Fibroblast of lung (primary cell): ENCODE data around the gene SEPTIN5.

Experiments
- EZH2 ChIP-seq: IDR thresholded peaks from 2 replicates; pipeline ENCODE4 v1.5.1; 2012; ENCODE audit warnings: low read length, control low read depth, mild to moderate bottlenecking; ENCODE audit errors: missing control alignments
- TF ChIP-seq, protein P1 (sequence below), 2 donors: IDR thresholded peaks in 1 of 2; conservative IDR thresholded peaks in 1 of 2; 1 replicate in 1 of 2; 2 replicates in 1 of 2; pipeline ENCODE4 v1.5.1; 2011 to 2012; ENCODE audit warnings: low read length in 2 of 2, control low read depth in 1 of 2, inconsistent platforms in 1 of 2, low read depth in 1 of 2, mild to moderate bottlenecking in 1 of 2

DNA sequence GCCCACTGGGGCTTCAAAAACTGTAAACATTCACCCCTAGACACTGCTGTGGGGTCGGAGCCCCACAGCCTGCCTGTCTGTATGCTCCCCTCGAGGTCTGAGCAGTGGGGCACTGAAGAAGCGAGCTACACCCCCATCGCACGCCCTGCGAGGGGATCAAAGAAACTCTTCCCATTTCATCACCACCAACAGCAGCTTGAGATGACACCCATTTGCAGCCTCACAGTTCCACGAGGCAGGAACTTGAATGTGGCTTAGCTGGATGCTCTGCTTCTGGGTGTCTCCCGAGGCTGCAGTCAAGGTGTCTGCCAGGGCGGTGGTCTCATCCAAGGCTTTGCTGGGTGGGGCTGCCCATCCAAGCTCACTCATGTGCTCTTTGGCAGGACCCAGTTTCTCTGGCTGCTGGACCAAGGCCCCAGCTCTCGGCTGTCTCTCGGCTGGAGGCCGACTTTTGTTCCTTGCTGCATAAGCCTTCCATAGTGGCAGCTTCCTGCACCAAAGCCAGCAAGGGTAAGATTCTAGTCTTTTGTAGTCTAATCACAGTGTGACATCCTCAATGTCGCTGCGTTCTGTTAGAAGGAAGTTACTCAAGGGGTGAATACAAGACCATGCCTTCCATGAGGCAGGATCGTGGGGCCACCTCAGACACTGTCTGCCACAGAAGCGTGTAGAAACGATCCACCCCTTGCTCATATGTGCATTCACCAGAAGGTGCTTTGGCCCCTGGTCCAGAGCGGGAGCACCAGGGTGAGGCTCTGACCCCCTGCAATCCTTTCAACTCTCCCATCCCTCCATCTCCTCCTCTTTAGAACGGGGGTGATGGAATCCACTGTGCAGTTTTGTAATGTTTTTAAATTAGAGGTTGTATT lies 46.2 kb upstream of the SEPTIN5 start:
- TF ChIP-seq, protein P1, sequence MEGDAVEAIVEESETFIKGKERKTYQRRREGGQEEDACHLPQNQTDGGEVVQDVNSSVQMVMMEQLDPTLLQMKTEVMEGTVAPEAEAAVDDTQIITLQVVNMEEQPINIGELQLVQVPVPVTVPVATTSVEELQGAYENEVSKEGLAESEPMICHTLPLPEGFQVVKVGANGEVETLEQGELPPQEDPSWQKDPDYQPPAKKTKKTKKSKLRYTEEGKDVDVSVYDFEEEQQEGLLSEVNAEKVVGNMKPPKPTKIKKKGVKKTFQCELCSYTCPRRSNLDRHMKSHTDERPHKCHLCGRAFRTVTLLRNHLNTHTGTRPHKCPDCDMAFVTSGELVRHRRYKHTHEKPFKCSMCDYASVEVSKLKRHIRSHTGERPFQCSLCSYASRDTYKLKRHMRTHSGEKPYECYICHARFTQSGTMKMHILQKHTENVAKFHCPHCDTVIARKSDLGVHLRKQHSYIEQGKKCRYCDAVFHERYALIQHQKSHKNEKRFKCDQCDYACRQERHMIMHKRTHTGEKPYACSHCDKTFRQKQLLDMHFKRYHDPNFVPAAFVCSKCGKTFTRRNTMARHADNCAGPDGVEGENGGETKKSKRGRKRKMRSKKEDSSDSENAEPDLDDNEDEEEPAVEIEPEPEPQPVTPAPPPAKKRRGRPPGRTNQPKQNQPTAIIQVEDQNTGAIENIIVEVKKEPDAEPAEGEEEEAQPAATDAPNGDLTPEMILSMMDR (conservative IDR thresholded peaks at IDR 0.05 in 1 of 2, IDR thresholded peaks at IDR 0.05 in 1 of 2; ENCODE audit: low read depth in 1 of 2, low read length in 2 of 2), result no peak
- TF ChIP-seq EZH2, result no peak
